ENCODE results near the gene IL6R. TPM values are rescaled to one million over a fixed set of nuclear protein-coding genes. Genes with fewer than 3 reads are reported as not detected.

IL6R gene
- total RNA-seq, 1 donor from 2014 or later: 2.2 TPM

GRCh38 chr1:154379301-154379700 is 25.8 kb upstream of the IL6R start:
- Histone ChIP-seq H3K9ac (ENCODE audit: low read length) (no peak overlapping the region), H3K79me2 (ENCODE audit: insufficient read depth, low read length) (no peaks in the 10 kb centered on the region), H3K4me3 (ENCODE audit: insufficient read depth, low read depth, low read length) (no peak overlapping the region), H3K4me2 (ENCODE audit: low read length) (no peak overlapping the region), H4K20me1 (ENCODE audit: insufficient read depth, low read length) (no peaks in the 10 kb centered on the region), H2AFZ (ENCODE audit: low read depth, low read length) (no peak overlapping the region), H3K27me3 (ENCODE audit: insufficient read depth, low read length) (no peaks in the 10 kb centered on the region), H3K4me1 (ENCODE audit: insufficient read depth, low read length) (no peaks in the 10 kb centered on the region), H3K36me3 (ENCODE audit: insufficient read depth, low read length) (no peaks in the 10 kb centered on the region), H3K9me3 (ENCODE audit: insufficient read depth, low read depth, low read length) (no peaks in the 10 kb centered on the region), H3K27ac (ENCODE audit: low read depth, low read length) (no peak overlapping the region)
- TF ChIP-seq CTCF (IDR thresholded peaks at IDR 0.05; ENCODE audit: insufficient read depth, low read depth, low read length): no peak
- no peak for TF ChIP-seq EZH2 (IDR thresholded peaks at IDR 0.05; ENCODE audit: insufficient read depth, low read length)
- H3K27ac Mint-ChIP-seq (ENCODE audit: unreplicated experiment): no peak overlapping the region
- H3K27me3 Mint-ChIP-seq (ENCODE audit: low read depth, unreplicated experiment): peaks cover 4% of the 10 kb centered on the region
- no peaks in the 10 kb centered on the region for H3K36me3 Mint-ChIP-seq (ENCODE audit: low read depth, unreplicated experiment)
- H3K9me3 Mint-ChIP-seq (ENCODE audit: unreplicated experiment): peaks cover 2% of the 10 kb centered on the region
- no peaks in the 10 kb centered on the region for H3K4me1 Mint-ChIP-seq (ENCODE audit: low read depth, unreplicated experiment)
- DNase-seq (ENCODE audit: low read depth) (no peak), FAIRE-seq (no peak)
- H3K4me3 Mint-ChIP-seq (ENCODE audit: unreplicated experiment): no peak overlapping the region

GRCh38 chr1:154384650-154385489 is 20.3 kb upstream of the IL6R start:
- H4K20me1 ChIP-seq (ENCODE audit: insufficient read depth, low read length): no peaks in the 10 kb centered on the region
- H3K36me3 ChIP-seq (ENCODE audit: insufficient read depth, low read length): no peaks in the 10 kb centered on the region
- no peak overlapping the region for H3K27ac ChIP-seq (ENCODE audit: low read depth, low read length)
- Mint-ChIP-seq H3K27ac (ENCODE audit: unreplicated experiment) (no peak overlapping the region), H3K36me3 (ENCODE audit: low read depth, unreplicated experiment) (no peaks in the 10 kb centered on the region), H3K4me3 (ENCODE audit: unreplicated experiment) (no peak overlapping the region), H3K4me1 (ENCODE audit: low read depth, unreplicated experiment) (peaks cover 7% of the 10 kb centered on the region), H3K9me3 (ENCODE audit: unreplicated experiment) (no peaks in the 10 kb centered on the region), H3K27me3 (ENCODE audit: low read depth, unreplicated experiment) (peaks cover 9% of the 10 kb centered on the region)
- no peak overlapping the region for H3K4me2 ChIP-seq (ENCODE audit: low read length)
- TF ChIP-seq EZH2 (IDR thresholded peaks at IDR 0.05; ENCODE audit: insufficient read depth, low read length) (no peak), CTCF (IDR thresholded peaks at IDR 0.05; ENCODE audit: insufficient read depth, low read depth, low read length) (no peak)
- no peaks in the 10 kb centered on the region for H3K4me1 ChIP-seq (ENCODE audit: insufficient read depth, low read length)
- FAIRE-seq (no peak), DNase-seq (ENCODE audit: low read depth) (no peak)
- H3K9me3 ChIP-seq (ENCODE audit: insufficient read depth, low read depth, low read length): no peaks in the 10 kb centered on the region
- H2AFZ ChIP-seq (ENCODE audit: low read depth, low read length): no peak overlapping the region
- H3K9ac ChIP-seq (ENCODE audit: low read length): no peak overlapping the region
- H3K79me2 ChIP-seq (ENCODE audit: insufficient read depth, low read length): no peaks in the 10 kb centered on the region
- peaks cover 2% of the 10 kb centered on the region for H3K27me3 ChIP-seq (ENCODE audit: insufficient read depth, low read length)
- H3K4me3 ChIP-seq (ENCODE audit: insufficient read depth, low read depth, low read length): no peak overlapping the region

All from astrocyte (in vitro differentiated cells and primary cell).